CD14-positive monocyte (primary cell): ENCODE measurements around the gene ACSL3. TPM values are rescaled to one million over a fixed set of nuclear protein-coding genes. Genes with fewer than 3 reads are reported as not detected.

Experiments used
- DNase-seq, 3 donors: peaks; one replicate each; pipeline ENCODE4 v3.0.0-alpha.2; 2011 to 2022
- H2AFZ ChIP-seq: 2 replicates; pipeline ENCODE4 v1.6.0; 2012; ENCODE audit warnings: mild to moderate bottlenecking, low read depth, low read length, inconsistent platforms; ENCODE audit not compliant: insufficient read depth, poor library complexity, severe bottlenecking
- H3K27ac ChIP-seq, 2 donors: 1 replicate in 1 of 2; 2 replicates in 1 of 2; pipeline ENCODE4 v1.5.1; 2012 to 2013; ENCODE audit warnings: low read length in 2 of 2, control low read depth in 1 of 2, inconsistent platforms in 1 of 2, low read depth in 1 of 2, mild to moderate bottlenecking in 1 of 2
- H3K27me3 ChIP-seq, 2 donors: one replicate each; pipeline versions ENCODE4 v1.6.0 to v1.6.1; 2011 to 2013; ENCODE audit warnings: low read length in 2 of 2; ENCODE audit not compliant: control insufficient read depth in 2 of 2, insufficient read depth in 2 of 2
- H3K36me3 ChIP-seq, 2 donors: replicated peaks in 1 of 2; 1 replicate in 1 of 2; 2 replicates in 1 of 2; pipeline versions ENCODE4 v1.5.1 to v1.6.1; 2012 to 2013; ENCODE audit warnings: low read length in 2 of 2, control low read depth in 1 of 2, inconsistent platforms in 1 of 2, mild to moderate bottlenecking in 1 of 2; ENCODE audit not compliant: insufficient read depth in 2 of 2, control insufficient read depth in 1 of 2
- H3K4me1 ChIP-seq, 2 donors: 1 replicate in 1 of 2; 2 replicates in 1 of 2; pipeline versions ENCODE4 v1.5.1 to v1.6.1; 2012 to 2013; ENCODE audit warnings: low read length in 2 of 2, control low read depth in 1 of 2, inconsistent platforms in 1 of 2, mild to moderate bottlenecking in 1 of 2, moderate library complexity in 1 of 2; ENCODE audit not compliant: insufficient read depth in 2 of 2, control insufficient read depth in 1 of 2
- H3K4me2 ChIP-seq: replicated peaks from 2 replicates; pipeline ENCODE3; 2012; ENCODE audit warnings: low read length, moderate library complexity, mild to moderate bottlenecking; ENCODE audit not compliant: poor library complexity, severe bottlenecking; ENCODE audit errors: extremely low read depth
- H3K4me3 ChIP-seq, 3 experiments: fragments of 200-600 bp in 1 of 3; sonication (generic) in 1 of 3; replicated peaks in 1 of 3; 1 replicate in 2 of 3; 2 replicates in 1 of 3; pipeline ENCODE4 v1.5.1; 2011 to 2013; ENCODE audit warnings: low read length in 3 of 3, mild to moderate bottlenecking in 3 of 3, control low read depth in 2 of 3, low read depth in 2 of 3, inconsistent platforms in 1 of 3, moderate library complexity in 1 of 3
- H3K79me2 ChIP-seq: 2 replicates; pipeline ENCODE4 v1.6.0; 2012; ENCODE audit warnings: mild to moderate bottlenecking, control low read depth, inconsistent platforms, low read length, moderate library complexity; ENCODE audit not compliant: insufficient read depth
- H3K9ac ChIP-seq: 2 replicates; pipeline ENCODE4 v1.6.0; 2017; ENCODE audit warnings: low read length, mild to moderate bottlenecking; ENCODE audit not compliant: insufficient read depth, poor library complexity, severe bottlenecking
- H3K9me3 ChIP-seq, 2 donors: replicated peaks in 1 of 2; 1 replicate in 1 of 2; 2 replicates in 1 of 2; pipeline versions ENCODE4 v1.5.1 to v1.6.1; 2012 to 2013; ENCODE audit warnings: low read length in 2 of 2, control low read depth in 1 of 2; ENCODE audit not compliant: control insufficient read depth in 1 of 2, insufficient read depth in 1 of 2
- H4K20me1 ChIP-seq: 2 replicates; pipeline ENCODE4 v1.6.0; 2012; ENCODE audit warnings: mild to moderate bottlenecking, low read length, control low read depth, moderate library complexity; ENCODE audit not compliant: insufficient read depth
- H3K27ac Mint-ChIP-seq, 7 donors: one replicate each; pipeline ENCODE4 v1.8.0; 2020; ENCODE audit warnings: mild to moderate bottlenecking in 7 of 7, mixed read lengths in 7 of 7, moderate library complexity in 6 of 7, inconsistent platforms in 2 of 7
- H3K27me3 Mint-ChIP-seq, 3 donors: one replicate each; pipeline ENCODE4 v1.8.0; 2021 to 2022; ENCODE audit warnings: low read depth in 3 of 3, mild to moderate bottlenecking in 3 of 3, mixed read lengths in 3 of 3, moderate library complexity in 3 of 3, inconsistent platforms in 1 of 3
- H3K36me3 Mint-ChIP-seq, 2 donors: one replicate each; pipeline ENCODE4 v1.8.0; 2020; ENCODE audit warnings: mixed read lengths in 2 of 2, inconsistent platforms in 1 of 2, mild to moderate bottlenecking in 1 of 2
- H3K4me1 Mint-ChIP-seq: one replicate; pipeline ENCODE4 v1.8.0; 2020; ENCODE audit warnings: mild to moderate bottlenecking, mixed read lengths
- H3K4me3 Mint-ChIP-seq, 2 donors: one replicate each; pipeline ENCODE4 v1.8.0; 2020; ENCODE audit warnings: mild to moderate bottlenecking in 2 of 2, mixed read lengths in 2 of 2, moderate library complexity in 1 of 2
- H3K9me3 Mint-ChIP-seq, 7 donors: one replicate each; pipeline ENCODE4 v1.8.0; 2020 to 2022; ENCODE audit warnings: mixed read lengths in 7 of 7, mild to moderate bottlenecking in 6 of 7, moderate library complexity in 6 of 7, inconsistent platforms in 2 of 7
- WGBS: methylation state at CpG from one replicate; pipeline ENCODE4 v1.1.5; 2013; ENCODE audit warnings: missing lambda C conversion rate; ENCODE audit not compliant: insufficient coverage; 5-methylcytosine and 5-hydroxymethylcytosine counted together
- intact Hi-C, 2 donors: fragments of 100-400 bp; cut with micrococcal nuclease; formaldehyde crosslinking; loops; one replicate each; pipeline versions ENCODE4 v1.15.0 to v1.15.1; 2023
- polyA plus RNA-seq, 3 donors: library from polyadenylated mRNA; depleted of rRNA in 1 of 3; unstranded in 2 of 3; stranded (reverse) in 1 of 3; fragments of 300-500 nt in 2 of 3; fragments of >200 nt in 1 of 3; fragmentation: Illumina TruSeq in 2 of 3; gene quantifications; 1 replicate in 2 of 3; 2 replicates in 1 of 3; pipeline ENCODE4 v1.2.3, GENCODE V29; 2012 to 2021
- TF ChIP-seq, protein P1 (sequence below): fragments of 200-600 bp; IDR thresholded peaks from one replicate; pipeline ENCODE4 v1.8.0; 2022; ENCODE audit warnings: antibody characterized with exemption, mild to moderate bottlenecking

Gene ACSL3
- polyA plus RNA-seq, 3 donors, result 8.8 to 24.4 (median 19.9) TPM

DNA sequence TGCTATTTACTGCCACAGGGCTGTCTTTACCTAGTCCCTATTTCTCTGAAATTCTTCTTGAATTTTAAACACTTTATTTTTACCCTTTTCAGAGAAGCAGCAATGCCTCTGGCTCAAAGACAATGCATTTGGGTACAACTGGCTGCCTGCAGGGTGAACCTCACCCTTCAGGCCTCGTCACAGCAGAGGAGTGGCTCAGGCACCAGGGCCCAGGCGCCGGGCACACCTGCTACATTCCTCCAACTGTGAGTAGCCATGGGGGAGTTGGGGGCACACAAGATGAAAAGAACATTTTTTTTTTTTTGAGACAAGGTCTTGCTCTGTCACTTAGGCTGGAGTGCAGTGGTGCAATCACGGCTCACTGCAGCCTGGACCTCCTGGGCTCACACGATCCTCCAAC is 116.3 kb downstream of the ACSL3 start:
- 100% methylated on average over 2 of the region's 5 CpGs for WGBS
- Histone ChIP-seq H3K27ac (no peak overlapping the region), H3K9me3 (no peaks in the 10 kb centered on the region), H3K4me3 (no peak overlapping the region), H3K9ac (no peak overlapping the region), H3K27me3 (no peaks in the 10 kb centered on the region), H3K36me3 (no peaks in the 10 kb centered on the region), H3K4me1 (peaks cover 2% of the 10 kb centered on the region in 2 donors), H2AFZ (no peak overlapping the region), H4K20me1 (no peaks in the 10 kb centered on the region), H3K79me2 (no peaks in the 10 kb centered on the region), H3K4me2 (no peak overlapping the region)
- Mint-ChIP-seq H3K27ac (no peak overlapping the region), H3K4me3 (no peak overlapping the region), H3K36me3 (no peaks in the 10 kb centered on the region), H3K9me3 (no peaks in the 10 kb centered on the region), H3K27me3 (peaks cover 0 to 10% (median 3%) of the 10 kb centered on the region in 3 donors), H3K4me1 (peaks cover 7% of the 10 kb centered on the region)
- TF ChIP-seq, protein P1, sequence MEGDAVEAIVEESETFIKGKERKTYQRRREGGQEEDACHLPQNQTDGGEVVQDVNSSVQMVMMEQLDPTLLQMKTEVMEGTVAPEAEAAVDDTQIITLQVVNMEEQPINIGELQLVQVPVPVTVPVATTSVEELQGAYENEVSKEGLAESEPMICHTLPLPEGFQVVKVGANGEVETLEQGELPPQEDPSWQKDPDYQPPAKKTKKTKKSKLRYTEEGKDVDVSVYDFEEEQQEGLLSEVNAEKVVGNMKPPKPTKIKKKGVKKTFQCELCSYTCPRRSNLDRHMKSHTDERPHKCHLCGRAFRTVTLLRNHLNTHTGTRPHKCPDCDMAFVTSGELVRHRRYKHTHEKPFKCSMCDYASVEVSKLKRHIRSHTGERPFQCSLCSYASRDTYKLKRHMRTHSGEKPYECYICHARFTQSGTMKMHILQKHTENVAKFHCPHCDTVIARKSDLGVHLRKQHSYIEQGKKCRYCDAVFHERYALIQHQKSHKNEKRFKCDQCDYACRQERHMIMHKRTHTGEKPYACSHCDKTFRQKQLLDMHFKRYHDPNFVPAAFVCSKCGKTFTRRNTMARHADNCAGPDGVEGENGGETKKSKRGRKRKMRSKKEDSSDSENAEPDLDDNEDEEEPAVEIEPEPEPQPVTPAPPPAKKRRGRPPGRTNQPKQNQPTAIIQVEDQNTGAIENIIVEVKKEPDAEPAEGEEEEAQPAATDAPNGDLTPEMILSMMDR, result no peak
- intact Hi-C loops, result loop anchor here in 1 of 2 donors (10.0 kb wide), 1 partner anchor 488 kb away; no protein-coding TSS in a partner anchor
- no peak for DNase-seq

DNA sequence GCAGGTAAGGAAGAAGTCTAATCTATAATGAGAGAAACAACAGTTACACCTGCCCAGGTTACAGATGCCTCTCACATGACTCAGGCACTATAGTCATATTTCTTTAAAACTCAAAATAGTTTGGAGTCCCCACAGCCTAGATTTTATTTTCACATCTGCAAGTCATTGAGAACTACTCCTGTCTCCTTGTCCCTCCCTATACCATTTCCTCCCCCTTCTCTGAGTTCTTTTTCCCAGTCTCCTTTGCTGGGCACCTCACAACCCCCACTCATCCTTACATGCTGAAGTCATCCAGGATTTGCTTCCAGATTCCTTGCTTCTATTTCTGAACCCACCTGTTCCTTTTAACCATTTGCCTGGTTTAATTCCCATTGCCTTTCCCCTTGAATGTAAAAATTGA is 118.0 kb downstream of the ACSL3 start:
- Histone ChIP-seq H3K4me1 (peaks cover 7 to 9% of the 10 kb centered on the region in 2 donors), H4K20me1 (no peaks in the 10 kb centered on the region), H2AFZ (no peak overlapping the region), H3K9ac (no peak overlapping the region), H3K9me3 (no peaks in the 10 kb centered on the region), H3K36me3 (no peaks in the 10 kb centered on the region), H3K27me3 (no peaks in the 10 kb centered on the region), H3K4me3 (no peak overlapping the region), H3K4me2 (no peak overlapping the region), H3K27ac (no peak overlapping the region), H3K79me2 (no peaks in the 10 kb centered on the region)
- H3K4me1 Mint-ChIP-seq, result peaks cover 15% of the 10 kb centered on the region
- intact Hi-C loops, result loop anchor here in 1 of 2 donors (10.0 kb wide), 1 partner anchor 486 kb away; no protein-coding TSS in a partner anchor
- DNase-seq, result no peak
- H3K4me3 Mint-ChIP-seq, result no peak overlapping the region
- H3K36me3 Mint-ChIP-seq, result no peaks in the 10 kb centered on the region
- TF ChIP-seq, protein P1, result no peak
- peaks cover 0 to 2% (median 0%) of the 10 kb centered on the region in 7 donors for H3K9me3 Mint-ChIP-seq
- H3K27me3 Mint-ChIP-seq, result peaks cover 0 to 10% (median 5%) of the 10 kb centered on the region in 3 donors
- no peak overlapping the region for H3K27ac Mint-ChIP-seq
